Measurements from ENCODE around the gene SLC10A3.

SLC10A3 gene

GRCh38 chrX:154490414-154491083 is at the start of gene SLC10A3:
Gene SLC10A3, minus strand, starts transcription at chrX:154490629. Its CDS starts 1,689 bp downstream, at chrX:154488940.
- DNase-seq: peak; percentile 78 to 85

DNA sequence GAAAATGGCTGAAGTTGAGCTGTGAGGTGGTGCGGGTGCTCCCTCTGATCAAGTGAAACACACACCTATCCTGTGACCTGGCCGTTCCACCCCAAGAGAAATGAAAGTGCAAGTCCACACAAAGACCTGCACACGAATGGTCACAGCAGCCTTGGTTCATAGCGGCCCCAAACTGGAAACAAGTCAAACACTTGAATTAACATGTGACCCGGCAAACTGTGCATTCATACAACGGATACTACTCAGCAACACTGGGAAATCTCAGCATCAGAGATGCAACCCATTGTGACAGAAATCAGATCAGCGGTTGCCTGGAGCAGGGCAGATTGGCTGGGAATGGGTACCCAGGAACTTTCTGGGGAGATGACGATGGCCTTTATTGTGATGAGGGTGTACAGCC is 48.6 kb upstream of the SLC10A3 start:
- DNase-seq: no peak

GRCh38 chrX:154535892-154536291 is 45.5 kb upstream of the SLC10A3 start:
- no peak for DNase-seq

DNA sequence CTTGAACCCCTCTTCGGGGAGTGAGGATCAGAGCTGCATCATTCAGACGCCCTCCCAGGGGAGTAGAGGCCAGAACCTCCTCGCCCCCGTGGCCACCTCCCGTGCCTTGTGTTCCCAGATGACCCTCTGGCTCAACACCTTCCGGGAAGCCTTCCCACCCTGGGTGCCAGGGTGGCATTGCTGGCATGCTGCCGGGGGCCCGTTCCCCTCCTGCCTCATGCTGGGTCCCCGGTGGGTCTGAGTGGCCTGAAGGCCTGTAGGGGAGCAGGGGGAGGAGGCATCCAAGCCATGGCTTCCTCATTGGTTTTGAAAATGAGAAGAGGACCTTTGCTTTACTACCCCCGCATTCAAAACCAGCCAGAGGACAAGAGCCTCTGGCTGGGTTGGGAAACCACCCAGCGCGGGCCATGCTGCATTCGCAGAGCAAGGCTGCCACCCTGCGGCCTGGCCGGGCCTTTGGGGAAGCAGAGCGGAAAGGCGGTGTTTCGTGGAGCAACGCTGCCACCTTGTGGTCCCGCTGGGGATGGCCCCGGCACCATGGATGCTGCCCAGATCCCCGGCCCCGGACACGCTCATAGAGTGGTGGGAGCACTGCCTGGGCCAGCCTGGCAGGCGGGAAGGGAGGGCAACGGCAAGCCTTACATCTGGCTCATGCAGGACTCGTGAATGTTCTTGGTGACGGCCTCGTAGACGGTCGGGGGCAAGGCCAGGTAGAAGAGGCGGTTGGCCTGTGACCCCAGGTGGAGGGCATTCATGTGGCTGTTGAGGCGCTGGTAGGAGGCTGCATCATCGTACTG is 44.3 kb upstream of the SLC10A3 start:
- DNase-seq: peak; percentile 37 to 50

GRCh38 chrX:154532690-154533089 is 42.3 kb upstream of the SLC10A3 start:
- no peak for DNase-seq

DNA sequence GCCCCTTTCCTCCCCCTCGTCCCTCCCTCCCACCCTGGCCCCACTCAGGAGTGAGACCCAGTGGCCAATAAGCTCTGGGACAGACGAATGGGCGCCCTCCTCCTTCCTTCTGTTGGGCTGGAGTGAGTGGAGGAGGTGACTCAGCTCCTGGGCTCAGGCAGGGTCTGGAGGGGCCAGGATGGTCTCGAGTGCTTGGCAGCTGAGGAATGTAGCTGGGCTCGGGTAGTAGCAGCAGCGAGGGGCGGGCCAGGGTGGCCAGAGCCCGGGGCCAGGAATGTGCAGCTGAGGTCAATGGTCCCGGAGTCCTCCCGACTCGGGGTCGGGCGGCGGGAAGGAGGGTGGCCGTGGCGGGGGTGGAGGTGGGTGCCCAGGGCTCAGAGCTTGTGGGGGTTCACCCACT is 41.2 kb upstream of the SLC10A3 start:
- no peak for DNase-seq

- DNase-seq: no peak
These were observed 39.9 kb upstream of the SLC10A3 start for GRCh38 chrX:154530286-154530685.

- no peak for DNase-seq
These were observed 38.8 kb upstream of the SLC10A3 start for GRCh38 chrX:154529206-154529612.

- DNase-seq: peak; percentile 53 to 59
These were observed 36.7 kb upstream of the SLC10A3 start for GRCh38 chrX:154526901-154527675.

DNA sequence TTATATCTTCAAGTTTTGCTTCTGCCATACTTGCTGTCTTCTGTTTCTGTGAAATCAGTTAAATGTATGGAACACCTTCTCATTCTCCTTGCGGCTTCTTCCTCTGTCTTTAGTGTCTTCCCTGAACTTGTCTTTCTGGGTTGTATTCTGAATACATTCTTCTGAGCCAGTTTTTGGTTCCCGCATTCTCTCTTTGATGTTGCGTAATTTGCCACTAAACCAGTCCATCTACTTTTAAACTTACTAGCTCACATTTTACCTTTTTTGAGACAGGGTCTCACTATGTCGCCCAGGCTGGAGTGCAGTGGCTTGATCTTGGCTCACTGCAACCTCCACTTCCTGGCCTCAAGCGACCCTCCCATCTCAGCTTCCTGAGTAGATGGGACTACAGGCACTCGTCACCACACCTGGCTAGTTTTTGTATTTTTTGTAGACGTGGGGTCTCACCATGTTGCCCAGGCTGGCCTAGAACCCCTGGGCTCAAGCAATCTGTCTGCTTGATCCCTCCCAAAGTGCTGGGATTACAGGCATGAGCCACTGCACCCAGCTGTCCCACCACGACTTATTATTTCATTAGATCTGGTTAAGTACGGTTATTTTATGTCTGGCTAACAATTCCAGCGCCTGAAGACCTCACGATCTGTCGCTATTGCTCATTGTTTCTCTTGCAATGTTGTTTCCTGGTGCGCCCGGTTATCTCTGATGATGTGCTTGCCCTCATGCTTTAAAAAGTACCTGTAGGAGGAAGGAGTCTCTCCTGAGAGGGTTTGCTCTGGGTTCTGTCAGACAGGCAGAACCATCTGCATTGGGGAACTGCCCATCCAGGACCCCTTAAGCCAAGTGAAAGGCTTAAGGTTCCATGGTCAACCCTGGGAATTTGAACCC is 35.4 kb upstream of the SLC10A3 start:
- no peak for DNase-seq

DNA sequence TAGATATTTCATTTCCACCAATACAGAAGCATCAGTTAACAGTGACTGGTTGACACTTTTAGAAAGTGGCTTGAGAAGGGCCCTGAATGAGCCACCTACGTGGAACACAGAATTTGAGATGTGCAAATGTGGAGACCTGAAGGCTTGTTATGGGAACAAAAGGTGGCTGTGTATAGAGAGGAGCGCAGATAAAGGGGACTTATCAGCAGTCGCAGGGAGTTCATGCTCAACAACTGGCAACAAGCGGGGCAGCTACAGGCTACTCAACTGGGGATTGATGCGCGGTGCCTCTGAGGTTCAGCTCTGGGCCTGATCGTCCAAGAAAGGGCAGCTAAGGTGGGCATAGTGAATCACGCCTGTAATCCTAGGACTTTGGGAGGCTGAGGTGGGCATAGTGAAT is 29.0 kb upstream of the SLC10A3 start:
- no peak for DNase-seq

DNA sequence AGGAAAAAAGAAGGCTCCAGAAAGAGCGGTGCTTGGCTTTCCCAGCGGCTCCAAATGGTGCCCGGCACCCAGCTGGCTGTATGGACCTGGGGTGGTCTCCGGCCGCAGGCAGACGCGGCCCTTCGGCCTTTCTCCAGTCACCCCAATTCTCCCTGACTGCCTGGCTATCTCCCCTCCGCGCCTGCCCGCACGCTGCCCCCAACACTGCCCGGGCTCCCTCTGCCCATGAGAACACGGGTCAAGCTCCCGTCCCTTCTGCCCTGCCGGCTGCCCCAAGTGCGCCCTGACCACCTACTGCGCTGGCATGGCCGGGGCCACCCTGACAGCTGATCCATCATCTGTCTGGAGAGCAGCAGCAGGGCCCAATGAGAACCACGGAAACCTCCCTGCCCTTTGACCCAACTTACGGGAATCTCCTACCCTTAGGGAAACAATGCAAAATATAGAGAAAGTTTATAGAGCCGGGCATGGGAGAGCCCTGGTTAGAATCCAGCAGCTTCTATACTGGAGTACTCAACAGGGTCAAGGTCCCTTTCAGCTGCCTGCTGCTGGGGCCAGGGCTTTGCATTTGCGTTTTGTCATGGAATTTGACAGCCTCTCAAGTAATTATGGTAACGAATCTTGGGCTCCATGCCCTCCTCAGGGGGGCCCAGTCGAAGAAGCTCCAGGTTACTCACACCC is 26.8 kb upstream of the SLC10A3 start:
- DNase-seq: no peak

- DNase-seq: no peak
These were observed 26.2 kb upstream of the SLC10A3 start for GRCh38 chrX:154516656-154517100.

GRCh38 chrX:154515966-154516655 is 25.7 kb upstream of the SLC10A3 start, which contains the start of gene FAM3A:
Gene FAM3A, minus strand, starts transcription at chrX:154516232. Its CDS starts 460 bp downstream, at chrX:154515772.
- DNase-seq: peak; percentile 53 to 56

DNA sequence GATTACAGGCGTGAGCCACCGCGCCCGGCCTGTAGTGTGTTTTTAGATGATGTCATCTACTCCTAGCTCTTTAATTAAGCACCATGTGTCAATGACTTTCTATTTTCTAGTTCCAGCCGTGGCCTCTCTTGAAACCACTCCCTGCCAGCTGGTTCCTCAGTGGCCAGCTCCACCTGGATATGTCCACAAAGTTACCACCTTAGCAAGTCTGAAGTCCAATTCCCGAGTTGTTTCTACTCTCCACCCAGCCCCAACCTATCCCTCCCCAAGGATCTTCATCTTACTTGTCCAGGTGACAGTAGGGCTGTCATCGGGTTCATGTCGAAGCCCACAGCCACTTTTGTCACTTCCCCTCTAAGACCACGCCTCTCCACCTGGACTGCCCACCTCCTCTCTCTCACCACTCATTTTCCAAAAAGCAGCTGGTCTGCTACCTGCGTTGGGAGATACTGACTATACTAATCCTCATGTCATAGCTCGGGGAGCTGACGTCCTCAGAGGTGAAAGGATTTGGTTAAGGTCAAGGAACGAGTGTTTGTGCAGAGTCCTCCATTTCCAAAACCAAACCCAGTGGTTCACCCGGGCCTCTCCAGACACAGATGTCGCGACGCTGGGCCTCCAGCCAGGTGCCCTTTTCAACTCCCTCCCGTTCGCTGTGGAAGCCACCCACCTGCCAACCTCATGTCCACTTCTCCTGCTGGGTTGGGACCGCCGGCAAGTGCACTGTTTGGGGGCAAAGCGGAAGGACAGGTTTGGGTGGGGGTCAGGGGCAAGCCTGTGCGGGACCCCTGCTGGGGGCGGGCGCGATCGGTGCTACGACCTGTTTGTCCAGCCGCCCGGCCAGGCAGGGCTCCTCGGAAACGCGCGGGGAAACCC is 24.9 kb upstream of the SLC10A3 start:
- no peak for DNase-seq

GRCh38 chrX:154513716-154514115 is 23.3 kb upstream of the SLC10A3 start:
- DNase-seq: no peak

GRCh38 chrX:154512879-154513553 is 22.6 kb upstream of the SLC10A3 start:
- DNase-seq: no peak

GRCh38 chrX:154511761-154512160 is 21.3 kb upstream of the SLC10A3 start:
- DNase-seq: no peak

- DNase-seq: no peak
These were observed 19.0 kb upstream of the SLC10A3 start for GRCh38 chrX:154509455-154509854.

DNA sequence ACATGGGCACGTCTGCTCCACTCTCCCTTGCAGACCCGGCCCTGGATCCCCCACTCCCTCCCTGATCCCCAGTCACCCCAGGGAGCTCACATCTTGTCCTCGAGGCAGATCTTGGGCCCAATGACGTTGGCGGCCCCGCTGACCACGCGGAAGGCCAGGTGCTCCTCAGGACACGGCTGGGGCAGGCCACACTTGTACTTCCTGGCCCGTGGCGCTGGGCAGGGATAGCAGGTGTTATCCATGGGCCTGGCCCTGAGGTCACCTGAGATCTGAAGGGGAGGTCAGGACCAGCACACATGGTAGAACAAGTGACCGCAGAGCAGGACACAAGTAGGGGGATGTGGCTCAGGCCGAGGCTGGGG is 17.9 kb upstream of the SLC10A3 start:
- DNase-seq: no peak

Data from SHP77 (cell line).